Midbrain (tissue), 1 donor: Measurements from ENCODE around the gene NANOG.
A peak's percentile ranks its signal among the peaks of the same experiment; 100 is the strongest.
"Not testable (repeated sequence)": the region's sequence is repeated elsewhere in the genome, so short reads cannot be mapped to it uniquely, and the experiment has no call there.

Experiments used
- DNase-seq: peaks from one replicate; lab custom pipeline; 2025; lab: John Stamatoyannopoulos, UW

Gene NANOG

GRCh38 chr12:7788884-7789528, at the start of gene NANOG:
Gene NANOG, plus strand, starts transcription at chr12:7789402. Its CDS starts 213 bp downstream, at chr12:7789615.
- DNase-seq, result not testable (repeated sequence)

GRCh38 chr12:7747246-7747645, 42.0 kb upstream of the NANOG start, which contains the start of gene CLEC4C:
Gene CLEC4C, minus strand, starts transcription at chr12:7747375. Its CDS starts 27 bp downstream, at chr12:7747348.
- no peak for DNase-seq

- DNase-seq, result no peak
These were observed 40.4 kb upstream of the NANOG start for GRCh38 chr12:7748852-7749251.

- DNase-seq, result no peak
These were observed 39.8 kb upstream of the NANOG start for GRCh38 chr12:7749442-7749841.

- DNase-seq, result no peak
These were observed 38.9 kb upstream of the NANOG start for GRCh38 chr12:7750350-7750749.

- no peak for DNase-seq
These were observed 37.8 kb upstream of the NANOG start for GRCh38 chr12:7751394-7751793.

- DNase-seq, result not testable (repeated sequence)
These were observed 37.0 kb upstream of the NANOG start for GRCh38 chr12:7751941-7752922.

- not testable (repeated sequence) for DNase-seq
These were observed 33.5 kb upstream of the NANOG start for GRCh38 chr12:7755668-7756067.

GRCh38 chr12:7756993-7757392, 32.2 kb upstream of the NANOG start:
- no peak for DNase-seq

GRCh38 chr12:7758766-7759140, 30.4 kb upstream of the NANOG start:
- peak; percentile 3 for DNase-seq

GRCh38 chr12:7769999-7770398, 19.2 kb upstream of the NANOG start:
- DNase-seq, result no peak

GRCh38 chr12:7781274-7781673, 7.9 kb upstream of the NANOG start:
- no peak for DNase-seq

- no peak for DNase-seq
These were observed 7.1 kb upstream of the NANOG start for GRCh38 chr12:7782055-7782454.

GRCh38 chr12:7783433-7783832, 5.8 kb upstream of the NANOG start:
- not testable (repeated sequence) for DNase-seq

- DNase-seq, result no peak
These were observed 4.5 kb upstream of the NANOG start for GRCh38 chr12:7784701-7785100.

GRCh38 chr12:7787574-7788293, 1.5 kb upstream of the NANOG start:
- DNase-seq, result no peak

GRCh38 chr12:7788294-7788660, 925 bp upstream of the NANOG start:
- no peak for DNase-seq

GRCh38 chr12:7793211-7793610, 4.0 kb downstream of the NANOG start:
- DNase-seq, result no peak

- not testable (repeated sequence) for DNase-seq
These were observed 8.1 kb downstream of the NANOG start for GRCh38 chr12:7797269-7797668.

GRCh38 chr12:7797698-7798398, 8.6 kb downstream of the NANOG start:
- DNase-seq, result no peak

- not testable (repeated sequence) for DNase-seq
These were observed 9.6 kb downstream of the NANOG start for GRCh38 chr12:7798750-7799308.
